Loucy (cell line): Measurements from ENCODE around the gene ZNF576.
A peak's percentile ranks its signal among the peaks of the same experiment; 100 is the strongest.
"Not testable (repeated sequence)": the region's sequence is repeated elsewhere in the genome, so short reads cannot be mapped to it uniquely, and the experiment has no call there.

Source experiments
- H2AFZ ChIP-seq: fragments of 200-600 bp; sonication (generic); 2 replicates; pipeline ENCODE4 v1.6.0; 2016; ENCODE audit warnings: antibody characterized with exemption, mild to moderate bottlenecking, low read length, moderate library complexity
- H3F3A ChIP-seq: fragments of 200-600 bp; 2 replicates; pipeline ENCODE4 v1.6.0; 2016; ENCODE audit warnings: antibody characterized with exemption, low read depth, mild to moderate bottlenecking
- H3K27me3 ChIP-seq: fragments of 200-600 bp; sonication (generic); 2 replicates; pipeline ENCODE4 v1.6.1; 2014; ENCODE audit warnings: low read length, mild to moderate bottlenecking; ENCODE audit not compliant: insufficient read depth, poor library complexity, severe bottlenecking
- H3K36me3 ChIP-seq: fragments of 200-600 bp; sonication (generic); 2 replicates; pipeline ENCODE4 v1.6.1; 2016; ENCODE audit warnings: low read length; ENCODE audit not compliant: insufficient read depth
- H3K4me1 ChIP-seq: fragments of 200-600 bp; sonication (generic); 2 replicates; pipeline ENCODE4 v1.5.1; 2014; ENCODE audit warnings: low read length, mild to moderate bottlenecking; ENCODE audit not compliant: insufficient read depth, poor library complexity, severe bottlenecking
- H3K4me2 ChIP-seq: fragments of 200-600 bp; sonication (generic); 2 replicates; pipeline ENCODE4 v1.6.0; 2014; ENCODE audit warnings: antibody characterized with exemption, low read length, low read depth, mild to moderate bottlenecking; ENCODE audit not compliant: poor library complexity, severe bottlenecking
- H3K4me3 ChIP-seq: fragments of 200-600 bp; sonication (generic); 2 replicates; pipeline ENCODE4 v1.5.1; 2014; ENCODE audit warnings: low read length, mild to moderate bottlenecking, mixed read lengths; ENCODE audit not compliant: poor library complexity, severe bottlenecking
- H3K79me2 ChIP-seq: fragments of 200-600 bp; sonication (generic); 2 replicates; pipeline ENCODE4 v1.6.1; 2014; ENCODE audit warnings: low read length; ENCODE audit not compliant: insufficient read depth
- H3K9ac ChIP-seq: fragments of 200-600 bp; sonication (generic); 2 replicates; pipeline ENCODE4 v1.6.0; 2014; ENCODE audit warnings: mild to moderate bottlenecking, low read depth, low read length, moderate library complexity; ENCODE audit not compliant: poor library complexity, severe bottlenecking
- H3K9me2 ChIP-seq: fragments of 200-600 bp; sonication (generic); replicated peaks from 2 replicates; pipeline ENCODE4 v1.6.1; 2016; ENCODE audit warnings: low read depth, low read length, mixed read lengths
- H3K9me3 ChIP-seq: fragments of 200-600 bp; sonication (generic); 2 replicates; pipeline ENCODE4 v1.6.1; 2014; ENCODE audit warnings: mild to moderate bottlenecking, antibody characterized with exemption, low read length, low read depth; ENCODE audit not compliant: insufficient read depth
- H4K20me1 ChIP-seq: fragments of 200-600 bp; sonication (generic); 2 replicates; pipeline ENCODE4 v1.6.0; 2014; ENCODE audit warnings: antibody characterized with exemption, low read length, mild to moderate bottlenecking; ENCODE audit not compliant: insufficient read depth, poor library complexity, severe bottlenecking
- EZH2phosphoT487 ChIP-seq: fragments of 200-600 bp; IDR thresholded peaks from 2 replicates; pipeline ENCODE4 v1.6.1; 2018; ENCODE audit warnings: antibody characterized with exemption, mild to moderate bottlenecking, moderate library complexity, borderline replicate concordance
- TF ChIP-seq, protein P1 (sequence below): fragments of 200-600 bp; sonication (generic); conservative IDR thresholded peaks from 2 replicates; pipeline ENCODE4 v1.5.1; 2014; ENCODE audit warnings: mild to moderate bottlenecking, antibody characterized with exemption, low read length

The ZNF576 gene

DNA sequence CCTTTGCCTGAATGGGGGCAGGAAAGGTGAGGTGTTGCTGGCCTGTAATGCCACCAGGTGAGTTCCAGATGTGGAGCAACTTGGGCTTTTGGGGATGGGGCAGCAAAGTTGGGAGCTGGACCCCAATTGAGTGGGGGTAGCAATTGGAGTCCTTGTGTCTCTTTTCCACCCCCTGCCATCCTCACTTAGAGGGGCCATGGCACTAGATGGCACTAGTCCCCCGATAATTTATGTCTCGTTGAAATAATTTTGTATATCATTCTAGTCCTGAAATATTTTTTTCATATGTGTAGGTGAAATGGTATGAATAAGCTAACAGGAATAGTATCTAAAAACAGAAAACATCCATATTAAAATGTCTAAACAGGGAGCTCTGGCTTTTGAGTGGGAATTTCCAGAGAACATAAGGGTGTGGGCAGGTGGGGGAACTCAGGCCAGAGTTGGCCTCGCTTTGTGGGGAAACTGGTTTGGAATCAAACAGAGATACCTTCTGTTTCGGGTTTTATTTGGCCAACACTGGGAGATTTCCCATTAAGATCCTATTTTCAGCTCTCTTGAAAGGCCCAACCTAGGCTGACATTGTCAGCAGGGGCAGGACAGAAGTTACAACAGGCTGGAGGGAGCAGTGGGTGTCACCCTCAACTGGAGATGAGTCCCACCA, 3.4 kb downstream of the ZNF576 start:
- Histone ChIP-seq H4K20me1 (no peaks in the 10 kb centered on the region), H3K9me3 (no peaks in the 10 kb centered on the region), H3K9me2 (no peaks in the 10 kb centered on the region), H3K4me3 (no peak overlapping the region), H3K27me3 (no peaks in the 10 kb centered on the region), H2AFZ (no peak overlapping the region), H3K9ac (no peak overlapping the region), H3K4me2 (no peak overlapping the region), H3K36me3 (peaks cover 29% of the 10 kb centered on the region; the same call in 1 of the 2 replicates), H3F3A (no peaks in the 10 kb centered on the region), H3K4me1 (peaks cover 27% of the 10 kb centered on the region), H3K79me2 (peaks cover 44% of the 10 kb centered on the region)
- no peak for TF ChIP-seq EZH2phosphoT487
- TF ChIP-seq, protein P1, sequence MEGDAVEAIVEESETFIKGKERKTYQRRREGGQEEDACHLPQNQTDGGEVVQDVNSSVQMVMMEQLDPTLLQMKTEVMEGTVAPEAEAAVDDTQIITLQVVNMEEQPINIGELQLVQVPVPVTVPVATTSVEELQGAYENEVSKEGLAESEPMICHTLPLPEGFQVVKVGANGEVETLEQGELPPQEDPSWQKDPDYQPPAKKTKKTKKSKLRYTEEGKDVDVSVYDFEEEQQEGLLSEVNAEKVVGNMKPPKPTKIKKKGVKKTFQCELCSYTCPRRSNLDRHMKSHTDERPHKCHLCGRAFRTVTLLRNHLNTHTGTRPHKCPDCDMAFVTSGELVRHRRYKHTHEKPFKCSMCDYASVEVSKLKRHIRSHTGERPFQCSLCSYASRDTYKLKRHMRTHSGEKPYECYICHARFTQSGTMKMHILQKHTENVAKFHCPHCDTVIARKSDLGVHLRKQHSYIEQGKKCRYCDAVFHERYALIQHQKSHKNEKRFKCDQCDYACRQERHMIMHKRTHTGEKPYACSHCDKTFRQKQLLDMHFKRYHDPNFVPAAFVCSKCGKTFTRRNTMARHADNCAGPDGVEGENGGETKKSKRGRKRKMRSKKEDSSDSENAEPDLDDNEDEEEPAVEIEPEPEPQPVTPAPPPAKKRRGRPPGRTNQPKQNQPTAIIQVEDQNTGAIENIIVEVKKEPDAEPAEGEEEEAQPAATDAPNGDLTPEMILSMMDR = peak; percentile 25; the same call in 1 of the 2 replicates

DNA sequence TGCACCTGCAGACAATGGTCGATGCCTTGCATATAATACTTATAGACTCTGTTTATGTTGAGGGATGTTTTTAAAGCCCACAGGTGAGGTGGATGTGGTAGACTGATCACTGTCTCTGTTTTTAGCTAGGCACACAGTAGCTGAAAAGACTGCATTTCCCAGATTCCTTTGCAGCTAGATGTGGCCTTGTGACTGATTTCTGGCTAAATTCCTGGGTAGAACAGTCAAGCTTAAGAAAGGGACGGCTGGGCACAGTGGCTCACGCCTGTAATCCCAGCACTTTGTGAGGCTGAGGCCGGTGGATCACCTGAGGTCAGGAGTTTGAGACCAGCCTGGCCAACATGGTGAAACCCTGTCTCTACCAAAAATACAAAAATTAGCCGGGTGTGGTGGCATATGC, 3.9 kb downstream of the ZNF576 start:
- not testable (repeated sequence) for H3K27me3 ChIP-seq, H3K9me2 ChIP-seq, H3K9ac ChIP-seq, H3K9me3 ChIP-seq, H3K4me2 ChIP-seq, H3K4me3 ChIP-seq, H2AFZ ChIP-seq, H3F3A ChIP-seq, H4K20me1 ChIP-seq
- Histone ChIP-seq H3K36me3 (peaks cover 29% of the 10 kb centered on the region; the same call in 1 of the 2 replicates), H3K79me2 (peaks cover 38% of the 10 kb centered on the region), H3K4me1 (peaks cover 22% of the 10 kb centered on the region)

DNA sequence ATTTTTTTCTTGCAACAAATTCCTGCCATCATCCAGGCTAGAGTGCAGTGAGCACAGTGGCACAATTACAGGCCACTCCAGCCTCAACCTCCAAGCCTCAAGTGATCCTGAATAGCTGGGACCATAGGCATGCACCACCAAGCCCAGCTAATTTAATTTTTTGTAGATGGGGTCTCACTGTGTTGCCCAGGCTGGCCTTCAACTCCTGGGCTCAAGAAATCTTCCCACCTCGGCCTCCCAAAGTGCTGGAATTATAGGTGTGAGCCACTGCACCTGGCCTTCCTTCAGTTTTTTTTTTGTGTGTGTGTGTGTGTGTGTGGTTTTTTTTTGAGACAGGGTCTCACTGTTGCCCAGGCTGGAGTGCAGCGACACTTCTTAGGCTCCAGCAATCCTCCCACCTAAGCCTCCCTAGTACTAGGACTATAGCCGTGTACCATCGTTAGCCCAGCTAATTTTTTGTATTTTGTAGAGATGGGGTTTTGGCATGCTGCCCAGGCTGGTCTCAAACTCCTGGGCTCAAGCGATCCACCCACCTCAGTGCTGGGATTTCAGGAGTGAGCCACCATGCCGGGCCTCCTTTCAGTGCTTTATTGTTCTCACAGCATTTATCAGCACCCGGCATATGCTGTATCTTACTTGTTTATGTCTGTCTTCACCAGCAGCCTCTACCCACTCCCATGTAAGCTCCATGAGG, 9.6 kb downstream of the ZNF576 start:
- TF ChIP-seq, protein P1 = no peak
- no peak for TF ChIP-seq EZH2phosphoT487
- peaks cover 42% of the 10 kb centered on the region; the same call in 1 of the 2 replicates for H3K36me3 ChIP-seq

More for the DNA sequence above, 9.6 kb downstream of the ZNF576 start:
- Histone ChIP-seq H3K79me2 (peaks cover 20% of the 10 kb centered on the region; the same call in 1 of the 2 replicates), H3K4me3 (no peak overlapping the region), H3F3A (no peaks in the 10 kb centered on the region), H3K4me2 (no peak overlapping the region), H2AFZ (no peak overlapping the region), H3K4me1 (no peaks in the 10 kb centered on the region), H3K27me3 (no peaks in the 10 kb centered on the region), H3K9ac (no peak overlapping the region), H3K9me2 (no peaks in the 10 kb centered on the region), H3K9me3 (no peaks in the 10 kb centered on the region), H4K20me1 (peaks cover 8% of the 10 kb centered on the region)
